GM13977 (cell line): Measurements from ENCODE around the gene TTLL10.

Source experiments
- DNase-seq: peaks from one replicate; pipeline ENCODE4 v3.0.0; 2012; ENCODE audit warnings: low spot score
- CTCF ChIP-seq: IDR thresholded peaks from 2 replicates; pipeline ENCODE4 v1.5.1; 2012; ENCODE audit warnings: mild to moderate bottlenecking, control low read depth; ENCODE audit not compliant: insufficient read depth; ENCODE audit errors: extremely low read depth, missing control alignments
- in situ Hi-C: fragments of 300-500 bp; cut with MboI; formaldehyde crosslinking; loops from one replicate; pipeline ENCODE4 v1.12.0; 2022; ENCODE audit warnings: low sequenced_read_pairs, low pct_unique_long_range_greater_than_20kb, mixed read lengths, inconsistent platforms; ENCODE audit not compliant: unreplicated experiment

Gene TTLL10

GRCh38 chr1:1219341-1219740, 45.7 kb downstream of the TTLL10 start:
- in situ Hi-C loops: no loop called here
- no peak for DNase-seq
- TF ChIP-seq CTCF: no peak

DNA sequence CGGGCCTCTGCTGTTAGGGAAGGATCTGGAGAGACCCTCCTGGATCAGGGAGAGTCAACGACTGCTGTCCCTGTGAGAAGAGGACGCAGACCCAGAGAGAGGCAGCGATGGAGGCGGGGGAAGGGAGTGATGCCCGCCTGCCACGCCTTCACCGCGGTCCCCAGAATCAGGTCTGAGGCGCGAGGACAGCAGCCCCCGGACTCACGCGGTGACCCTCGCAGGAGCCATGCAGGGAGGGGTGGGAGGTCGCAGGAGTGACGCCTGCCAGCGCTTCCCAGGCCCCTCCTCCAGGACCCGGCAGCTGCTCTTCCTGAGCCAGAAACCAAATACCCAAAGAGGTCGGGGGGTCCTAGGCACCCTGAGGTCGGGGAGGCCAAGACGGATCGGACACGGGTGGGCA, 46.5 kb downstream of the TTLL10 start:
- in situ Hi-C loops: no loop called here
- TF ChIP-seq CTCF: no peak
- DNase-seq: no peak

GRCh38 chr1:1221887-1222574, 48.4 kb downstream of the TTLL10 start:
- no peak for DNase-seq
- in situ Hi-C loops: no loop called here
- no peak for TF ChIP-seq CTCF

GRCh38 chr1:1222575-1223225, 49.0 kb downstream of the TTLL10 start:
- TF ChIP-seq CTCF: no peak
- no peak for DNase-seq
- in situ Hi-C loops: no loop called here

- in situ Hi-C loops: no loop called here
- TF ChIP-seq CTCF: no peak
- DNase-seq: no peak
Measured at GRCh38 chr1:1223321-1223720, 49.6 kb downstream of the TTLL10 start.

GRCh38 chr1:1223891-1224290, 50.2 kb downstream of the TTLL10 start:
- in situ Hi-C loops: no loop called here

More at GRCh38 chr1:1223891-1224290, 50.2 kb downstream of the TTLL10 start:
- TF ChIP-seq CTCF: no peak
- no peak for DNase-seq
